SH-SY5Y (cell line): Measurements from ENCODE around the gene NHLRC4.

Source experiments
- GATA2 ChIP-seq: IDR thresholded peaks from 2 replicates; pipeline ENCODE4 v1.6.1; 2011; ENCODE audit warnings: mild to moderate bottlenecking, low read depth, low read length
- GATA3 ChIP-seq: IDR thresholded peaks from 2 replicates; pipeline ENCODE4 v1.6.1; 2011; ENCODE audit warnings: low read depth, mild to moderate bottlenecking, low read length, moderate library complexity

The NHLRC4 gene

GRCh38 chr16:575354-576196 is 8.8 kb downstream of the NHLRC4 start:
- TF ChIP-seq GATA2 (no peak), GATA3 (no peak)

- TF ChIP-seq GATA2 = no peak
- no peak for TF ChIP-seq GATA3
These were observed 9.5 kb downstream of the NHLRC4 start for GRCh38 chr16:576197-576822.

GRCh38 chr16:576823-577201 is 10.0 kb downstream of the NHLRC4 start:
- TF ChIP-seq GATA3 (no peak), GATA2 (no peak)

- TF ChIP-seq GATA2 (no peak), GATA3 (no peak)
These were observed 11.0 kb downstream of the NHLRC4 start for GRCh38 chr16:577796-578195.

- TF ChIP-seq GATA3 (no peak), GATA2 (no peak)
These were observed 11.5 kb downstream of the NHLRC4 start for GRCh38 chr16:578232-578869.

GRCh38 chr16:578870-579405 is 12.1 kb downstream of the NHLRC4 start:
- no peak for TF ChIP-seq GATA2

- TF ChIP-seq GATA3 = no peak
- TF ChIP-seq GATA2 = no peak
These were observed 13.5 kb downstream of the NHLRC4 start for GRCh38 chr16:580141-580945.

GRCh38 chr16:580946-581498 is 14.2 kb downstream of the NHLRC4 start:
- no peak for TF ChIP-seq GATA3
- no peak for TF ChIP-seq GATA2

GRCh38 chr16:582218-582613 is 15.4 kb downstream of the NHLRC4 start:
- TF ChIP-seq GATA3 = no peak
- no peak for TF ChIP-seq GATA2

- TF ChIP-seq GATA2 (no peak), GATA3 (no peak)
These were observed 16.0 kb downstream of the NHLRC4 start for GRCh38 chr16:582614-583331.

- TF ChIP-seq GATA3 (no peak), GATA2 (no peak)
These were observed 16.6 kb downstream of the NHLRC4 start for GRCh38 chr16:583470-583814.

- TF ChIP-seq GATA2 (no peak), GATA3 (no peak)
These were observed 17.2 kb downstream of the NHLRC4 start for GRCh38 chr16:583815-584591.

GRCh38 chr16:585351-585750 is 18.5 kb downstream of the NHLRC4 start:
- TF ChIP-seq GATA2 = no peak
- TF ChIP-seq GATA3 = no peak
